Stimulated activated naive CD8-positive, alpha-beta T cell treated with anti-CD3 and anti-CD28 coated beads, Interleukin-15, Interleukin-2, amounts not matched to agents 100 U/mL and 50 U/mL, for 24 hours (primary cell): ENCODE data around the gene ALG1L2.
"Not testable (repeated sequence)": the region's sequence is repeated elsewhere in the genome, so short reads cannot be mapped to it uniquely, and the experiment has no call there.

Experiments
- ATAC-seq: fragments of 150-1000 bp; cut with Tn5 transposase; one replicate; pipeline ENCODE4 v1.10.0; 2021
- DNase-seq: peaks from one replicate; pipeline ENCODE4 v3.0.0; 2021

The ALG1L2 gene

GRCh38 chr3:130093741-130094391, 12.2 kb downstream of the ALG1L2 start:
- DNase-seq = peak; percentile 25
- ATAC-seq = no peak

GRCh38 chr3:130094491-130094941, 12.9 kb downstream of the ALG1L2 start:
- ATAC-seq = not testable (repeated sequence)
- peak; percentile 25 for DNase-seq

GRCh38 chr3:130095858-130096257, 14.2 kb downstream of the ALG1L2 start:
- ATAC-seq, DNase-seq: not testable (repeated sequence)

- DNase-seq, ATAC-seq: not testable (repeated sequence)
Observed at GRCh38 chr3:130097096-130097495, 15.5 kb downstream of the ALG1L2 start.

- not testable (repeated sequence) for ATAC-seq
- DNase-seq = peak; percentile 41
Observed at GRCh38 chr3:130097690-130098638, 16.3 kb downstream of the ALG1L2 start.

GRCh38 chr3:130098639-130099385, 17.2 kb downstream of the ALG1L2 start:
- DNase-seq, ATAC-seq: not testable (repeated sequence)

GRCh38 chr3:130102545-130102944, 20.9 kb downstream of the ALG1L2 start:
- not testable (repeated sequence) for DNase-seq, ATAC-seq

GRCh38 chr3:130104191-130104590, 22.6 kb downstream of the ALG1L2 start:
- ATAC-seq, DNase-seq: not testable (repeated sequence)

GRCh38 chr3:130107333-130107995, 25.8 kb downstream of the ALG1L2 start:
- not testable (repeated sequence) for ATAC-seq, DNase-seq

- ATAC-seq, DNase-seq: not testable (repeated sequence)
Observed at GRCh38 chr3:130108836-130109585, 27.4 kb downstream of the ALG1L2 start.

- peak; percentile 29 for DNase-seq
- not testable (repeated sequence) for ATAC-seq
Observed at GRCh38 chr3:130110386-130111169, 28.9 kb downstream of the ALG1L2 start.

- ATAC-seq = peak; percentile 100
- DNase-seq = peak; percentile 99
Observed at GRCh38 chr3:130111185-130111864, 29.7 kb downstream of the ALG1L2 start.

- ATAC-seq (peak; percentile 41), DNase-seq (peak; percentile 98)
Observed at GRCh38 chr3:130111865-130112747, 30.5 kb downstream of the ALG1L2 start.

- ATAC-seq = not testable (repeated sequence)
- DNase-seq = peak; percentile 17
Observed at GRCh38 chr3:130112748-130113073, 31.1 kb downstream of the ALG1L2 start.

GRCh38 chr3:130115400-130115799, 33.8 kb downstream of the ALG1L2 start:
- not testable (repeated sequence) for DNase-seq, ATAC-seq

GRCh38 chr3:130117933-130118332, 36.3 kb downstream of the ALG1L2 start:
- no peak for ATAC-seq
- no peak for DNase-seq

- not testable (repeated sequence) for ATAC-seq, DNase-seq
Observed at GRCh38 chr3:130119824-130120223, 38.2 kb downstream of the ALG1L2 start.

- DNase-seq, ATAC-seq: not testable (repeated sequence)
Observed at GRCh38 chr3:130120291-130120690, 38.7 kb downstream of the ALG1L2 start.
